ENCODE data around the gene ETF1. TPM values are rescaled to one million over a fixed set of nuclear protein-coding genes. Genes with fewer than 3 reads are reported as not detected.

ETF1 gene
- total RNA-seq, 1 donor from 2014 or later, result 149 TPM

DNA sequence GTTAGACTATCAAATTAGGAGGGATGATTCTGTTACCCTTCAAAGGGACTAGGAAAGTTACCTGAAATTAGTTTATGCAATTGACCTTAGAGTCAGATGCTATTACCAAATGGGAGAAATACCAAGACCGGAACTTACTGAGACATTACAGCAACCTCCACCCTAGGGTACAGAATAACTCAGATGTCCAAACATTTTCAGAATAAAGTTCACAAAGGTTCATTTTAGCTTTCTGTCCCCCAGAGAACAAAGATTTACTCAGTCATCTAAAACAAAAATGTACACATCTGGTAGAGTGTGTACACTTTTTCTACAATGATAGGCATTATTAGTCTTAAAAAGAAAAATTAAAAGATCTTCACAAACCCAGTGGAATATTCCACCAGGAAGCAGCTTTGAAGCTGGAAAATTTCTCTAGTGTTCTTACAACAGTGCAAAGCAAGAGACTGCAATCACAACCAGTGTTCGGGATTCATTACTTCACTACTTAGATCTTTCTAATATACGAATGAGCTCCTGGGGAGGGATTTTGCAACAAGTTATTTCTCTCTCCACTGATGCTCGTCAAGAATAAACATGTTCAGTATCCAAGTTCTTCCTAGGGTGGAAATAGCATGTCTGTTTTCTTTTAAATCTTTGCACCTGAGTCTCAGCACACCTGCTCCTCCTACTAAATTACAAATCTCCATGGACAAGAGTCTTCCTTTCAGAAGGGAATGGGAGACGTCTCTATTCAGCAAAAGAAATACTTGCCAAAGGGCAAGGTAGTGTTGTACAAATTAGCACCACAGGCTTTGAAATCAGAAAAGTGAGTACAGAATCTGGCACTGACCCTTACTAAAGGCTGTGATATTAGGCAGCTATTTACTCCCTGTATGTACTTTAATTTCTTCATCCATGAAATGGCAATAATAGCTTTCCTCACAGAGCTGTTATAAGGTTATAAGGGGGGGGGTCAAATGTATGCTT is 8.8 kb downstream of the ETF1 start:
- DNase-seq (ENCODE audit: low read depth), result no peak
- H3K36me3 ChIP-seq (ENCODE audit: control insufficient read depth, insufficient read depth, low read length), result no peaks in the 10 kb centered on the region
- no peaks in the 10 kb centered on the region for H3K27me3 ChIP-seq (ENCODE audit: control insufficient read depth, insufficient read depth, low read length)
- H3K4me3 ChIP-seq (ENCODE audit: low read depth, low read length), result no peak overlapping the region
- TF ChIP-seq CTCF (IDR thresholded peaks at IDR 0.05; ENCODE audit: insufficient read depth, low read length, poor library complexity, severe bottlenecking), result no peak

DNA sequence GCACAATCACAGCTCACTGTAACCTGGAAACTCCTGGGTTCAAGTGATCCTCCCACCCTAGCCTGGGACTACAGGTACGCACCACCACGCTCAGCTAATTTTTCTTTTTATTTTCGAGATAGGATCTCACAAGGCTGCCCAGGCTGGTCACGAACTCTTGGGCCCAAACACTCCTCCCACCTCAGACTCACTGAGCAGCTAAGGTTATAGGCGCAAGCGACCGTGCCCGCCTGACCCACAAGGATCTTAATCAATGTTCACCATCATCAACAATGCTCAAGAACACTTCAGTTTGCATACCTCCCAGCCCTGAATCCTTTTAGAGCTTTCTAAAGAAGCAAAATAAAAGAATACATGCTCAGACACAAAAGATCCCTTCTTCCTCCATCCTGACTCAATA is 13.2 kb downstream of the ETF1 start:
- Histone ChIP-seq H3K36me3 (ENCODE audit: control insufficient read depth, insufficient read depth, low read length) (no peaks in the 10 kb centered on the region), H3K4me3 (ENCODE audit: low read depth, low read length) (no peak overlapping the region), H3K27me3 (ENCODE audit: control insufficient read depth, insufficient read depth, low read length) (no peaks in the 10 kb centered on the region)
- no peak for TF ChIP-seq CTCF (IDR thresholded peaks at IDR 0.05; ENCODE audit: insufficient read depth, low read length, poor library complexity, severe bottlenecking)
- DNase-seq (ENCODE audit: low read depth), result no peak

DNA sequence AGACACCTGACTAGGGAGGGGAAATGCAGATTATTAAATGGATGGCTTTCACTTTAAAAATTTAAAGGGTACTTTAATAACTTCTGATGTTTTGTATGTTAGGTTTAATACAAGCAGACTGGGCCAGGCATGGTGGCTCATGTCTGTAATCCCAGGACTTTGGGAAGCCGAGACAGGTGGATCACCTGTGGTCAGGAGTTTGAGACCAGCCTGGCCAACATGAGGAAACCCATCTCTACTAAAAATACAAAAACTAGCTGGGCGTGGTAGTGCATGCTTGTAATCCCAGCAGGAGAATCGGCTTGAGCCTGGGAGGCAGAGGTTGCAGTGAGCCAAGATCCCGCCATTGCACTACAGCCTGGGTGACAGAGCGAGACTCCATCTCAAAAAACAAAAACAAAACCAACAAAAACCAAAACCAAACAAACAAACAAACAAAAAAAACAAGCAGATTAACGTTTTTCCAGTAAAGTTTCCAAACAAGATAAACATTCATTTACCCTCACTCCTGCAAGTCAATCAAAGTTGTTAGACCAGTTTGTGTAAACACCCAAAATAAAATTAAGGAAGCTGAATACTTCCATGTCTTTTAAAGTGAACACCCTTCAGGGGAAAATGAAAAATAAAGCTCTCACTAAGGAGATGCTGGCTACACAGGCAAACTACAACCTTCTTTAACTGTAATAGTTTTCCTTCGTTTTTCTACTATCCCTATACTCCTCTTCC is 14.1 kb downstream of the ETF1 start:
- TF ChIP-seq CTCF (IDR thresholded peaks at IDR 0.05; ENCODE audit: insufficient read depth, low read length, poor library complexity, severe bottlenecking), result no peak
- Histone ChIP-seq H3K4me3 (ENCODE audit: low read depth, low read length) (no peak overlapping the region), H3K36me3 (ENCODE audit: control insufficient read depth, insufficient read depth, low read length) (no peaks in the 10 kb centered on the region), H3K27me3 (ENCODE audit: control insufficient read depth, insufficient read depth, low read length) (no peaks in the 10 kb centered on the region)
- DNase-seq (ENCODE audit: low read depth), result no peak

DNA sequence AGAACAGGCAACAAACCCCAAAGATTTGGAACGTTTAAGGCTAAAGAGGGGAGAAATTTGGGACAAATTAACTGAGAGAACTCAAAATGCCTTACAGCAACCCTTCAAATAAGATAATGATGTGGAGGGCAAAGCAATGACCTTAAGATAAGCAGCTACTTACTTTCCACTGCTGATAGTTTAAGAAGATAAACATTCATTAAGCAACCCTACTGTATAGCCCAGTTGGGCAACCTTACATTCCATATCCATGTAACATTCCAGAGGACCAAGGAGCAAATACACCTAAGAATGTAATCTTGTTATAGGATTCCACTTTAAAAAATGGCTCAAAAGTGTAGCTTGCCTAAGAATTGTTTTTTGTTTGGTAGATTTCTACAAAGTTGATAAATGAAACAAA is 14.8 kb downstream of the ETF1 start:
- H3K36me3 ChIP-seq (ENCODE audit: control insufficient read depth, insufficient read depth, low read length), result no peaks in the 10 kb centered on the region
- TF ChIP-seq CTCF (IDR thresholded peaks at IDR 0.05; ENCODE audit: insufficient read depth, low read length, poor library complexity, severe bottlenecking), result no peak
- H3K27me3 ChIP-seq (ENCODE audit: control insufficient read depth, insufficient read depth, low read length), result no peaks in the 10 kb centered on the region
- H3K4me3 ChIP-seq (ENCODE audit: low read depth, low read length), result no peak overlapping the region
- DNase-seq (ENCODE audit: low read depth), result no peak

DNA sequence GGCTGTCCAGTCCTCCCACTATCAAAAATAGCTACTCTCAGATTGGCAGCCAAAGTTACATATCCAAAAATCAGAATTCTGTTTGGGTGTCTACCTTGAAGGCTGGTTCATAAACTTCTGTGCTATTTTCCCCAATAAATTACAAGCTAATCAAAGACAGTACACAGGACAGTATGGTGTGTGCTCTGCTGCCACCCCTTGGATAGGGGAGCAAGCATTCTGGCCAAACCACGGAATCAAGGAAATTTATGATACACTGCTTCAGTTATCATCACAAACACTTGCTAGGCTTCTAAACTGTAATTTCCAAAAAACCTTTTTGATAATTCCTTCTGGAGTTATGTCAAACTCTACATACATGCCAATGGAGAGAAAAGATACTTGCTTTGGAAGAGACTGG is 15.9 kb downstream of the ETF1 start:
- Histone ChIP-seq H3K27me3 (ENCODE audit: control insufficient read depth, insufficient read depth, low read length) (no peaks in the 10 kb centered on the region), H3K36me3 (ENCODE audit: control insufficient read depth, insufficient read depth, low read length) (no peaks in the 10 kb centered on the region), H3K4me3 (ENCODE audit: low read depth, low read length) (no peak overlapping the region)
- DNase-seq (ENCODE audit: low read depth), result no peak
- TF ChIP-seq CTCF (IDR thresholded peaks at IDR 0.05; ENCODE audit: insufficient read depth, low read length, poor library complexity, severe bottlenecking), result no peak
